ENCODE data around the gene SLC39A13.
"Not testable (repeated sequence)": the region's sequence is repeated elsewhere in the genome, so short reads cannot be mapped to it uniquely, and the experiment has no call there.

SLC39A13 gene

GRCh38 chr11:47451990-47452389 is 43.6 kb downstream of the SLC39A13 start:
- H3F3A ChIP-seq (ENCODE audit: insufficient read depth, low read length) = 0 out of 2 replicates have a peak, but pooled peaks cover 3% of the 10 kb centered on the region
- H2AFZ ChIP-seq (ENCODE audit: low read length) = no peak overlapping the region
- DNase-seq = no peak
- no peaks in the 10 kb centered on the region for H3K9me3 ChIP-seq (replicated peaks; ENCODE audit: insufficient read depth, low read length)
- no peaks in the 10 kb centered on the region for H3K27me3 ChIP-seq (replicated peaks; ENCODE audit: insufficient read depth, low read length)
- no peaks in the 10 kb centered on the region for H3K79me2 ChIP-seq (ENCODE audit: low read length)
- no peak overlapping the region for H3K9ac ChIP-seq (ENCODE audit: low read length)
- H4K20me1 ChIP-seq (ENCODE audit: insufficient read depth, low read length) = no peaks in the 10 kb centered on the region
- no peaks in the 10 kb centered on the region for H3K36me3 ChIP-seq (replicated peaks; ENCODE audit: insufficient read depth, low read length)
- no peak overlapping the region for H3K4me3 ChIP-seq (ENCODE audit: low read length)
- no peaks in the 10 kb centered on the region for H3K9me2 ChIP-seq (replicated peaks; ENCODE audit: insufficient read depth, low read length)
- H3K4me1 ChIP-seq (ENCODE audit: low read length) = no peaks in the 10 kb centered on the region
- no peak overlapping the region for H3K4me2 ChIP-seq (ENCODE audit: low read depth, low read length)
- TF ChIP-seq CTCF (IDR thresholded peaks at IDR 0.05; ENCODE audit: low read length) (no peak), EZH2 (optimal IDR thresholded peaks at IDR 0.05; ENCODE audit: low read depth, low read length) (no peak), EZH2phosphoT487 (IDR thresholded peaks at IDR 0.05; ENCODE audit: low read length) (no peak)
- H3K27ac ChIP-seq (ENCODE audit: low read length) = no peak overlapping the region

- Histone ChIP-seq H3K4me2 (ENCODE audit: low read depth, low read length) (no peak overlapping the region), H4K20me1 (ENCODE audit: insufficient read depth, low read length) (no peaks in the 10 kb centered on the region), H2AFZ (ENCODE audit: low read length) (no peak overlapping the region), H3K27me3 (replicated peaks; ENCODE audit: insufficient read depth, low read length) (no peaks in the 10 kb centered on the region), H3K4me3 (ENCODE audit: low read length) (no peak overlapping the region), H3F3A (ENCODE audit: insufficient read depth, low read length) (0 out of 2 replicates have a peak, but pooled peaks cover 3% of the 10 kb centered on the region), H3K9me3 (replicated peaks; ENCODE audit: insufficient read depth, low read length) (no peaks in the 10 kb centered on the region), H3K36me3 (replicated peaks; ENCODE audit: insufficient read depth, low read length) (no peaks in the 10 kb centered on the region), H3K27ac (ENCODE audit: low read length) (no peak overlapping the region), H3K9me2 (replicated peaks; ENCODE audit: insufficient read depth, low read length) (no peaks in the 10 kb centered on the region), H3K4me1 (ENCODE audit: low read length) (no peaks in the 10 kb centered on the region), H3K9ac (ENCODE audit: low read length) (no peak overlapping the region), H3K79me2 (ENCODE audit: low read length) (no peaks in the 10 kb centered on the region)
- no peak for TF ChIP-seq CTCF (IDR thresholded peaks at IDR 0.05; ENCODE audit: low read length)
- TF ChIP-seq EZH2 (optimal IDR thresholded peaks at IDR 0.05; ENCODE audit: low read depth, low read length) = no peak
- TF ChIP-seq EZH2phosphoT487 (IDR thresholded peaks at IDR 0.05; ENCODE audit: low read length) = no peak
- no peak for DNase-seq
Observed at GRCh38 chr11:47453365-47453764, 45.0 kb downstream of the SLC39A13 start.

GRCh38 chr11:47454258-47454671 is 45.9 kb downstream of the SLC39A13 start:
- not testable (repeated sequence) for H2AFZ ChIP-seq (ENCODE audit: low read length); H4K20me1 ChIP-seq (ENCODE audit: insufficient read depth, low read length); H3K4me1 ChIP-seq (ENCODE audit: low read length); H3K9ac ChIP-seq (ENCODE audit: low read length); H3K9me3 ChIP-seq (replicated peaks; ENCODE audit: insufficient read depth, low read length); H3F3A ChIP-seq (ENCODE audit: insufficient read depth, low read length); H3K79me2 ChIP-seq (ENCODE audit: low read length); H3K9me2 ChIP-seq (replicated peaks; ENCODE audit: insufficient read depth, low read length); H3K27ac ChIP-seq (ENCODE audit: low read length); H3K4me2 ChIP-seq (ENCODE audit: low read depth, low read length); H3K36me3 ChIP-seq (replicated peaks; ENCODE audit: insufficient read depth, low read length); H3K27me3 ChIP-seq (replicated peaks; ENCODE audit: insufficient read depth, low read length); H3K4me3 ChIP-seq (ENCODE audit: low read length)
- peak; percentile 78 for TF ChIP-seq CTCF (IDR thresholded peaks at IDR 0.05; ENCODE audit: low read length)
- DNase-seq = peak; percentile 81
